Panc1 (cell line): ENCODE measurements around the gene CPAMD8. TPM values are rescaled to one million over a fixed set of nuclear protein-coding genes. Genes with fewer than 3 reads are reported as not detected.

Source experiments
- ATAC-seq: fragments of 200-7000 bp; cut with Tn5 transposase; 2 replicates; pipeline ENCODE4 v1.9.1; 2020; ENCODE audit warnings: mild to moderate bottlenecking, moderate library complexity
- BruUV-seq: library from RNA; stranded (reverse); fragments of 400-500 nt; replicated peaks from 2 replicates; lab custom pipeline; 2021; lab: Mats Ljungman, UMichigan
- CTCF ChIA-PET: fragments of 300-600 bp; sonication (Branson Sonifier 250); formaldehyde crosslinking; loops from one replicate; lab custom pipeline; 2022; ENCODE audit warnings: antibody characterized with exemption; lab: Charles Lee
- POLR2A ChIA-PET: fragments of 300-600 bp; sonication (Branson Sonifier 250); formaldehyde crosslinking; loops from one replicate; lab custom pipeline; 2022; ENCODE audit warnings: antibody characterized with exemption; lab: Charles Lee
- DNase-seq: peaks from one replicate; pipeline ENCODE4 v3.0.0-alpha.2; 2010; ENCODE audit warnings: low read depth, low spot score
- H3K27ac ChIP-seq: 2 replicates; pipeline ENCODE4 v1.5.1; 2011; ENCODE audit warnings: mild to moderate bottlenecking, low read length, inconsistent platforms
- H3K27me3 ChIP-seq: fragments of 200-500 bp; sonication (Bioruptor generic); 2 replicates; pipeline ENCODE4 v1.6.0; 2014; ENCODE audit warnings: low read length, inconsistent platforms; ENCODE audit not compliant: control insufficient read depth, insufficient read depth
- H3K36me3 ChIP-seq: fragments of 200-500 bp; sonication (Bioruptor generic); 2 replicates; pipeline ENCODE4 v1.5.1; 2014; ENCODE audit warnings: inconsistent platforms, mild to moderate bottlenecking, low read length, moderate library complexity; ENCODE audit not compliant: control insufficient read depth, insufficient read depth
- H3K4me1 ChIP-seq: 2 replicates; pipeline ENCODE4 v1.5.1; 2011; ENCODE audit warnings: inconsistent platforms, mild to moderate bottlenecking, low read length, moderate library complexity; ENCODE audit not compliant: control insufficient read depth, insufficient read depth
- H3K4me3 ChIP-seq, 2 experiments: 2 replicates each; pipeline ENCODE4 v1.5.1; 2011 to 2012; ENCODE audit warnings: low read depth in 2 of 2, low read length in 2 of 2, mild to moderate bottlenecking in 2 of 2, inconsistent platforms in 1 of 2, moderate library complexity in 1 of 2
- H3K9me3 ChIP-seq: fragments of 200-500 bp; sonication (Bioruptor generic); 2 replicates; pipeline ENCODE4 v1.5.1; 2014; ENCODE audit warnings: low read depth, mild to moderate bottlenecking, inconsistent platforms, low read length, moderate library complexity; ENCODE audit not compliant: control insufficient read depth, insufficient read depth
- POLR2AphosphoS5 ChIP-seq: IDR thresholded peaks from 2 replicates; pipeline ENCODE4 v1.6.1; 2012; ENCODE audit warnings: mild to moderate bottlenecking, low read depth, low read length, moderate library complexity
- REST ChIP-seq, 2 experiments: IDR thresholded peaks; 2 replicates each; pipeline ENCODE4 v1.6.1; 2011 to 2012; ENCODE audit warnings: low read depth in 2 of 2, control low read depth in 1 of 2, low read length in 1 of 2, mild to moderate bottlenecking in 1 of 2, moderate library complexity in 1 of 2; ENCODE audit not compliant: insufficient read depth in 1 of 2
- SIN3A ChIP-seq: IDR thresholded peaks from 2 replicates; pipeline ENCODE4 v1.6.1; 2012; ENCODE audit warnings: low read depth, mild to moderate bottlenecking, low read length, moderate library complexity, borderline replicate concordance; ENCODE audit not compliant: insufficient read depth
- TCF7L2 ChIP-seq: IDR thresholded peaks from 2 replicates; pipeline ENCODE4 v1.6.1; 2011; ENCODE audit warnings: mild to moderate bottlenecking, low read depth, low read length, inconsistent platforms
- in situ Hi-C: cut with HindIII; loops from 2 replicates; pipeline ENCODE4 v1.10.0; 2016; ENCODE audit warnings: low sequenced_read_pairs, low pct_unique_long_range_greater_than_20kb
- intact Hi-C: fragments of 100-400 bp; cut with micrococcal nuclease; formaldehyde crosslinking; loops from one replicate; pipeline ENCODE4 v1.10.0; 2022; ENCODE audit not compliant: unreplicated experiment
- total RNA-seq: library from RNA; stranded (reverse); gene quantifications from one replicate; pipeline ENCODE4 v1.2.1, GENCODE V29; 2021; ENCODE audit not compliant: unreplicated experiment
- TF ChIP-seq, protein P1 (sequence below): fragments of 450-650 bp; IDR thresholded peaks from 2 replicates; pipeline ENCODE4 v1.5.1; 2017; ENCODE audit warnings: mild to moderate bottlenecking

The CPAMD8 gene
- total RNA-seq, 1 experiment from 2014 or later = 2.0 TPM

- TF ChIP-seq REST (IDR thresholded peaks at IDR 0.05; ENCODE audit: insufficient read depth in 1 of 2, low read depth in 2 of 2, low read length in 1 of 2) = no peak
- ChIA-PET POLR2A (no interaction called here), CTCF (no interaction called here)
- BruUV-seq = no TSS peak
- Histone ChIP-seq H3K4me1 (no peaks in the 10 kb centered on the region), H3K36me3 (no peaks in the 10 kb centered on the region), H3K27ac (no peak overlapping the region), H3K9me3 (no peaks in the 10 kb centered on the region), H3K4me3 (no peak overlapping the region), H3K27me3 (no peaks in the 10 kb centered on the region)
- ATAC-seq (no peak), DNase-seq (no peak)
- in situ Hi-C loops (no loop called here), intact Hi-C loops (no loop called here)
These were observed 98.3 kb downstream of the CPAMD8 start for GRCh38 chr19:16928351-16928750.

GRCh38 chr19:16927883-16928282 lies 98.7 kb downstream of the CPAMD8 start:
- Histone ChIP-seq H3K27ac (no peak overlapping the region), H3K4me3 (no peak overlapping the region), H3K36me3 (no peaks in the 10 kb centered on the region), H3K9me3 (no peaks in the 10 kb centered on the region), H3K4me1 (no peaks in the 10 kb centered on the region), H3K27me3 (no peaks in the 10 kb centered on the region)
- TF ChIP-seq REST (IDR thresholded peaks at IDR 0.05; ENCODE audit: insufficient read depth in 1 of 2, low read depth in 2 of 2, low read length in 1 of 2) = no peak
- TF ChIP-seq SIN3A = no peak
- TF ChIP-seq TCF7L2 = no peak
- no peak for TF ChIP-seq POLR2AphosphoS5
- TF ChIP-seq, protein P1, sequence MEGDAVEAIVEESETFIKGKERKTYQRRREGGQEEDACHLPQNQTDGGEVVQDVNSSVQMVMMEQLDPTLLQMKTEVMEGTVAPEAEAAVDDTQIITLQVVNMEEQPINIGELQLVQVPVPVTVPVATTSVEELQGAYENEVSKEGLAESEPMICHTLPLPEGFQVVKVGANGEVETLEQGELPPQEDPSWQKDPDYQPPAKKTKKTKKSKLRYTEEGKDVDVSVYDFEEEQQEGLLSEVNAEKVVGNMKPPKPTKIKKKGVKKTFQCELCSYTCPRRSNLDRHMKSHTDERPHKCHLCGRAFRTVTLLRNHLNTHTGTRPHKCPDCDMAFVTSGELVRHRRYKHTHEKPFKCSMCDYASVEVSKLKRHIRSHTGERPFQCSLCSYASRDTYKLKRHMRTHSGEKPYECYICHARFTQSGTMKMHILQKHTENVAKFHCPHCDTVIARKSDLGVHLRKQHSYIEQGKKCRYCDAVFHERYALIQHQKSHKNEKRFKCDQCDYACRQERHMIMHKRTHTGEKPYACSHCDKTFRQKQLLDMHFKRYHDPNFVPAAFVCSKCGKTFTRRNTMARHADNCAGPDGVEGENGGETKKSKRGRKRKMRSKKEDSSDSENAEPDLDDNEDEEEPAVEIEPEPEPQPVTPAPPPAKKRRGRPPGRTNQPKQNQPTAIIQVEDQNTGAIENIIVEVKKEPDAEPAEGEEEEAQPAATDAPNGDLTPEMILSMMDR = no peak
- in situ Hi-C loops (no loop called here), intact Hi-C loops (no loop called here)
- no TSS peak for BruUV-seq
- CTCF ChIA-PET = no interaction called here
- ATAC-seq = no peak
- no peak for DNase-seq
- POLR2A ChIA-PET = no interaction called here
